Fibroblast of skin of scalp (primary cell): ENCODE measurements around the gene PRKCB.
A peak's percentile ranks its signal among the peaks of the same experiment; 100 is the strongest.
"Not testable (repeated sequence)": the region's sequence is repeated elsewhere in the genome, so short reads cannot be mapped to it uniquely, and the experiment has no call there.

ENCODE experiments used
- DNase-seq: peaks from one replicate; pipeline ENCODE4 v3.0.0-alpha.2; 2013

Gene PRKCB

GRCh38 chr16:23902748-23903414 lies 67.1 kb downstream of the PRKCB start:
- no peak for DNase-seq

GRCh38 chr16:23905027-23905426 lies 69.2 kb downstream of the PRKCB start:
- peak; percentile 66 for DNase-seq

- DNase-seq, result no peak
Observed at GRCh38 chr16:23907457-23907902, 71.7 kb downstream of the PRKCB start.

GRCh38 chr16:23907903-23908302 lies 72.1 kb downstream of the PRKCB start:
- DNase-seq, result no peak

- DNase-seq, result no peak
Observed at GRCh38 chr16:23908790-23909189, 73.0 kb downstream of the PRKCB start.

- no peak for DNase-seq
Observed at GRCh38 chr16:23909792-23910418, 74.1 kb downstream of the PRKCB start.

GRCh38 chr16:23914946-23915530 lies 79.3 kb downstream of the PRKCB start:
- DNase-seq, result no peak

- DNase-seq, result not testable (repeated sequence)
Observed at GRCh38 chr16:23916552-23916951, 80.8 kb downstream of the PRKCB start.

GRCh38 chr16:23917621-23918020 lies 81.8 kb downstream of the PRKCB start:
- DNase-seq, result no peak

- DNase-seq, result no peak
Observed at GRCh38 chr16:23920446-23920845, 84.7 kb downstream of the PRKCB start.

GRCh38 chr16:23920899-23921298 lies 85.1 kb downstream of the PRKCB start:
- DNase-seq, result no peak

GRCh38 chr16:23922406-23922805 lies 86.6 kb downstream of the PRKCB start:
- DNase-seq, result no peak

- no peak for DNase-seq
Observed at GRCh38 chr16:23924128-23924527, 88.3 kb downstream of the PRKCB start.

- DNase-seq, result no peak
Observed at GRCh38 chr16:23927796-23928195, 92.0 kb downstream of the PRKCB start.

GRCh38 chr16:23929237-23929636 lies 93.5 kb downstream of the PRKCB start:
- DNase-seq, result no peak

- no peak for DNase-seq
Observed at GRCh38 chr16:23929856-23930255, 94.1 kb downstream of the PRKCB start.

GRCh38 chr16:23930791-23931190 lies 95.0 kb downstream of the PRKCB start:
- no peak for DNase-seq

GRCh38 chr16:23931199-23931598 lies 95.4 kb downstream of the PRKCB start:
- no peak for DNase-seq

- not testable (repeated sequence) for DNase-seq
Observed at GRCh38 chr16:23933650-23934049, 97.9 kb downstream of the PRKCB start.

GRCh38 chr16:23934610-23935236 lies 98.9 kb downstream of the PRKCB start:
- no peak for DNase-seq

GRCh38 chr16:23940111-23940510 lies 104.3 kb downstream of the PRKCB start:
- no peak for DNase-seq

- no peak for DNase-seq
Observed at GRCh38 chr16:23941025-23941424, 105.2 kb downstream of the PRKCB start.

GRCh38 chr16:23941963-23942564 lies 106.3 kb downstream of the PRKCB start:
- no peak for DNase-seq
